ENCODE results near the gene GABRR2. TPM values are rescaled to one million over a fixed set of nuclear protein-coding genes. Genes with fewer than 3 reads are reported as not detected.

Gene GABRR2
- total RNA-seq = under 0.01 and 0.18 TPM in 2 replicates

DNA sequence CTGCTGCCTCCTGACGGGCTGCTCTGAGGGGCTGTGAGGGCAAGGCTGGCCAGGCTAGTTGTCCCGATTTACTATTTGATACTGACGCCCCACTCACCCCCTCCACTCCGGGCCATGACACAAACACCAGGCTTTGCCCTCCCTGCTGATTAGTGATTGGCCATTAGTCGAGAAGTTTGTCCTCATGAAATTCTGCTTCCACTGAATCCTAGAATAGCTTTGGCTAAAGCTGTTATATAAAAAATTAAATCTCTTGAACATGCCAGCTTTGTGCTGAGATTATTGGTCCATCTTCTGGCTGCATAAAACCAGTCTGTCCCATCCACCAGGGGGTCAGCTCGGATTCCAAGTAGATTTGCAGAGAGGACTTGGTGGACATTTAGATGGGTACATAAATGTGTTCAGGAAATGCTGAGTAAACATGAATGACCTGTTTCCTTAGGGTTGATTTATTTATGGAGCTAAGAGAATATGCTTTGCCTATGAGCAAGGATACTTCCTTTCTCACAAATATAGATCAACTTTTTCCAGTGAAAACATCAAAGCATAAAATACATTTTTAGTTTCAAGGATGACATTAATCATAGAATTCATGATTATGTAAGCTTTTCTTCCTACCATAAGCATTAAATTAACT, at the start of gene GABRR2:
Gene GABRR2, minus strand, starts transcription at position 51 of the 637 bp plus-strand sequence. CDS start 134 bp downstream, outside the sequence.

GRCh38 chr6:89352278-89353117, 37.4 kb upstream of the GABRR2 start, which contains the start of gene UBE2J1:
Gene UBE2J1 (minus strand): TSS chr6:89352722. CDS start chr6:89352569, 153 bp downstream.

DNA sequence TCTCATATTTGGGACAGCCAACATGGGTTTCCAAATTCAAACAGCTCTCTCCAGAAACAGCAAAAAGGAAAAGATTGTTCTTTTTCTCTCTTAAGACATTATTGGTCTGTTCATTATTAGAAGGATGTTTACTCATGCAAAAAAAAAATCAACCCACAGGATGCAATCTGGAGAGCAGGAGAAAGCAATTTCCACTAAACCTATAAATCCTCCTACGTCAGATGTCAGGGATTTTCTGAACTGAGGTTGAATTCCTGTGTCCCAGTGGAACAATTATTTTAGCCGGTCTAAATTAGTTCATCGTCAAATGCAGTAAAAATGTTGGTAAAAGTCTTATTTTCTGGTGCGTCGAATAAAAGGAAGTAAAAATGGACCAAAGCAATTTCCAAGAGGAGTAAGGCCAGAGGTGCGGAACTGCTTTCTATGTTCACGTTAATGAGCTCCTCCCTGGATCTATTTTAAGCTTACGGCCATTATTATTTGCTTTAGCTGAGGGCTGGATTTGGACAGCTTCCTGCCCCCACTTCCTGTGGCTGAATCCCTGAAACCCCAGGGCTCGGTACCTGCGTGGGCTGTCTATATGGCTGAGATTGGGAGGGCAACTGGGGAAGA, 97.7 kb downstream of the GABRR2 start, which contains the start of gene GABRR1:
Gene GABRR1, minus strand, starts transcription at position 60 of the 612 bp plus-strand sequence. Its CDS starts 36 bp downstream, at position 24.

Other genes with a start within 250 kb of the GABRR2 start
- 42.1 and 43.1 TPM in 2 replicates for gene PNRC1, start 234.5 kb downstream of the GABRR2 start, total RNA-seq
- under 0.01 and 0.14 TPM in 2 replicates for gene SRSF12, start 197.2 kb downstream of the GABRR2 start, total RNA-seq
- 2.1 and 3.8 TPM in 2 replicates for gene PM20D2, start 169.2 kb downstream of the GABRR2 start, total RNA-seq
- gene GABRR1, start 97.9 kb downstream of the GABRR2 start, total RNA-seq = not detected in 2 replicates
- 35.9 and 41.0 TPM in 2 replicates for gene UBE2J1, start 37.4 kb upstream of the GABRR2 start, total RNA-seq
- gene RRAGD, start 97.0 kb upstream of the GABRR2 start, total RNA-seq = 0.37 and 0.59 TPM in 2 replicates
- 2.1 and 3.9 TPM in 2 replicates for gene ANKRD6, start 117.9 kb upstream of the GABRR2 start, total RNA-seq

Data from smooth muscle cell of the umbilical artery (primary cell).